ENCODE results near the gene SLC49A4.

GRCh38 chr3:122917412-122917811 lies 122.5 kb downstream of the SLC49A4 start:
- TF ChIP-seq CTCF (IDR thresholded peaks at IDR 0.05; ENCODE audit: poor library complexity) (no peak), EZH2 (IDR thresholded peaks at IDR 0.05; ENCODE audit: borderline replicate concordance) (no peak), EZH2phosphoT487 (IDR thresholded peaks at IDR 0.05; ENCODE audit: low read depth, severe bottlenecking, unreplicated experiment) (no peak)

All from hepatocyte (in vitro differentiated cells).